Nephron progenitor cell (in vitro differentiated cells): ENCODE results near the gene FMNL3.

Source experiments
- DNase-seq: peaks from one replicate; pipeline ENCODE4 v3.0.0; 2021
- H3K27ac Mint-ChIP-seq: 2 replicates; pipeline ENCODE4 v1.8.0; 2021; ENCODE audit warnings: mild to moderate bottlenecking, moderate library complexity, mixed read lengths
- H3K27me3 Mint-ChIP-seq: 2 replicates; pipeline ENCODE4 v1.8.0; 2021; ENCODE audit warnings: mild to moderate bottlenecking, low read depth, mixed read lengths; ENCODE audit not compliant: poor library complexity
- H3K36me3 Mint-ChIP-seq: 2 replicates; pipeline ENCODE4 v1.8.0; 2021; ENCODE audit warnings: low read depth, mixed read lengths
- H3K4me1 Mint-ChIP-seq: 2 replicates; pipeline ENCODE4 v1.8.0; 2021; ENCODE audit warnings: mixed read lengths
- H3K4me3 Mint-ChIP-seq: 2 replicates; pipeline ENCODE4 v1.8.0; 2021; ENCODE audit warnings: mild to moderate bottlenecking, moderate library complexity, mixed read lengths
- H3K9me3 Mint-ChIP-seq: 2 replicates; pipeline ENCODE4 v1.8.0; 2021; ENCODE audit warnings: mild to moderate bottlenecking, moderate library complexity, mixed read lengths
- TF ChIP-seq, protein P1 (sequence below): fragments of 200-600 bp; sonication (generic); IDR thresholded peaks from 2 replicates; pipeline ENCODE4 v1.5.0; 2021; ENCODE audit warnings: antibody characterized with exemption

Gene FMNL3

DNA sequence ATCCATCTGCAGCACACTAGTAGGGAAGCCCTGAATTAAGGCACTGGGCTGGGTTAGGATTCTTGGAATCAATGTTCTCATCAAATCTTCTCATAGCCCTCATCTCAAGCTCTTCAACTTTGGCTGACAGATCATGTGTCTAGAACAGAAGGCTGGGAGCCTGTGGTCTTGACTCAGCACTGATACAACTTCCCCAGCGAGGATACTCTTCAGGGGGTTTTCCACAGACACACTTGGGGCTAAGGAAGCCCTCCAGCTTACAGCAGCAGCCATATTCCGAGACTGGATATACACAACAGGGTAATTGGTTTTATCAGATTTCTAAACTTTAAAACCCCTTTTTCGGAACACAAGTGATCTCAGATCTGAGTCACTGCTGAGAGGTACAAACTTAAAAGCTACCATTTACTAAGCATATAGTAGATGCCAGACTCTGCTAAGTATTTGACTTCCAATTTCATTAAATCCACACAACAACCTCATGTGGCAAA is 3.5 kb downstream of the FMNL3 start:
- peaks cover 56% of the 10 kb centered on the region for H3K4me1 Mint-ChIP-seq
- peaks cover 14% of the 10 kb centered on the region for H3K36me3 Mint-ChIP-seq
- H3K4me3 Mint-ChIP-seq: no peak overlapping the region
- no peak for DNase-seq
- TF ChIP-seq, protein P1, sequence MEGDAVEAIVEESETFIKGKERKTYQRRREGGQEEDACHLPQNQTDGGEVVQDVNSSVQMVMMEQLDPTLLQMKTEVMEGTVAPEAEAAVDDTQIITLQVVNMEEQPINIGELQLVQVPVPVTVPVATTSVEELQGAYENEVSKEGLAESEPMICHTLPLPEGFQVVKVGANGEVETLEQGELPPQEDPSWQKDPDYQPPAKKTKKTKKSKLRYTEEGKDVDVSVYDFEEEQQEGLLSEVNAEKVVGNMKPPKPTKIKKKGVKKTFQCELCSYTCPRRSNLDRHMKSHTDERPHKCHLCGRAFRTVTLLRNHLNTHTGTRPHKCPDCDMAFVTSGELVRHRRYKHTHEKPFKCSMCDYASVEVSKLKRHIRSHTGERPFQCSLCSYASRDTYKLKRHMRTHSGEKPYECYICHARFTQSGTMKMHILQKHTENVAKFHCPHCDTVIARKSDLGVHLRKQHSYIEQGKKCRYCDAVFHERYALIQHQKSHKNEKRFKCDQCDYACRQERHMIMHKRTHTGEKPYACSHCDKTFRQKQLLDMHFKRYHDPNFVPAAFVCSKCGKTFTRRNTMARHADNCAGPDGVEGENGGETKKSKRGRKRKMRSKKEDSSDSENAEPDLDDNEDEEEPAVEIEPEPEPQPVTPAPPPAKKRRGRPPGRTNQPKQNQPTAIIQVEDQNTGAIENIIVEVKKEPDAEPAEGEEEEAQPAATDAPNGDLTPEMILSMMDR: no peak
- H3K27ac Mint-ChIP-seq: no peak overlapping the region
- H3K9me3 Mint-ChIP-seq: no peaks in the 10 kb centered on the region
- H3K27me3 Mint-ChIP-seq: peaks cover 13% of the 10 kb centered on the region

DNA sequence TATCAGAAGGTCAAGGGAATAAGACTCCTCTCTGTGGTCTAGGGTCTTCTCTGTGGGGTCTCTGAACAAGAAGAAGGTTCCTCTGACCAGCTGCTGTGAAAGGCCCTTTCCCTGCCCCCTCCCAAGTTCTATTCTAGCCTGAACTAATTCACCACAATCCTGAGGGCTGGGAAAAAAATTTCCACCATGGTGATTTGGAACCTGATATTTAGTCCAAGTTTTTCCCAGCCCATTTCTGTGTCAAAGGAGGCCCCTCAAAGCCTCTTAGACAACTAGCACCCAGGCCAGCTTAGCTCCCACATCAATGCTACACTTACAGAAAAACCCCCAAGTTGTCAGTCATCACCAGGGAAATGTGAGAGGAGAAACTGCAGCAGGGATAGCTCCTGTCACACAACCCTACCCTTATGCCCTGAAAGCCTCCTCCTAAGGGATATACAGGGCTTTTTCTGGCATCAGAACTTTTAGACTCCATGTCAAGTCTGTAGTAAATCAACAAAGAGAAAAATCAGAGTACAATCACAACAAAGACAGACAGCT is 4.5 kb downstream of the FMNL3 start:
- Mint-ChIP-seq H3K27ac (peak overlapping the region; percentile 89), H3K9me3 (no peaks in the 10 kb centered on the region), H3K27me3 (peaks cover 6% of the 10 kb centered on the region), H3K4me1 (peaks cover 66% of the 10 kb centered on the region), H3K36me3 (peaks cover 14% of the 10 kb centered on the region), H3K4me3 (peak overlapping the region; percentile 10)
- DNase-seq: no peak
- TF ChIP-seq, protein P1: no peak

DNA sequence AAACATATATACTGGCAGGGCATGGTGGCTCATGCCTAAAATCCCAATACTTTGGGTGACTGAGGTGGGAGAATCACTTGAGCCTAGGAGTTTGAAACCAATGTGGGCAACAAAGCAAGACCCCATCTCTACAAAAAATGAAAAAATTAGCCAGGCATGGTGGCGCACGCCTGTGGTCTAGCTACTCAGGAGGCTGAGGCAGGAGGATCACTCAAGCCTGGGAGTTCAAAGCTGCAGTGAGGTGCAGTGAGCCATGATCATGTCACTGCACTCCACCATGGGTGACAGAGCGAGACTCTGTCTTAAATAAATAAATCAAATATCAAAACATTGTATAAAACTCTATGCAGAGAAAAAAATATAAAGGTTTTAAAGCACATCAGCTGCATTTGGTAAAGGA is 5.2 kb downstream of the FMNL3 start:
- H3K4me3 Mint-ChIP-seq: no peak overlapping the region
- H3K9me3 Mint-ChIP-seq: no peaks in the 10 kb centered on the region
- TF ChIP-seq, protein P1: no peak
- no peak overlapping the region for H3K27ac Mint-ChIP-seq
- peaks cover 66% of the 10 kb centered on the region for H3K4me1 Mint-ChIP-seq
- no peak for DNase-seq
- H3K27me3 Mint-ChIP-seq: peaks cover 3% of the 10 kb centered on the region
- peaks cover 14% of the 10 kb centered on the region for H3K36me3 Mint-ChIP-seq

DNA sequence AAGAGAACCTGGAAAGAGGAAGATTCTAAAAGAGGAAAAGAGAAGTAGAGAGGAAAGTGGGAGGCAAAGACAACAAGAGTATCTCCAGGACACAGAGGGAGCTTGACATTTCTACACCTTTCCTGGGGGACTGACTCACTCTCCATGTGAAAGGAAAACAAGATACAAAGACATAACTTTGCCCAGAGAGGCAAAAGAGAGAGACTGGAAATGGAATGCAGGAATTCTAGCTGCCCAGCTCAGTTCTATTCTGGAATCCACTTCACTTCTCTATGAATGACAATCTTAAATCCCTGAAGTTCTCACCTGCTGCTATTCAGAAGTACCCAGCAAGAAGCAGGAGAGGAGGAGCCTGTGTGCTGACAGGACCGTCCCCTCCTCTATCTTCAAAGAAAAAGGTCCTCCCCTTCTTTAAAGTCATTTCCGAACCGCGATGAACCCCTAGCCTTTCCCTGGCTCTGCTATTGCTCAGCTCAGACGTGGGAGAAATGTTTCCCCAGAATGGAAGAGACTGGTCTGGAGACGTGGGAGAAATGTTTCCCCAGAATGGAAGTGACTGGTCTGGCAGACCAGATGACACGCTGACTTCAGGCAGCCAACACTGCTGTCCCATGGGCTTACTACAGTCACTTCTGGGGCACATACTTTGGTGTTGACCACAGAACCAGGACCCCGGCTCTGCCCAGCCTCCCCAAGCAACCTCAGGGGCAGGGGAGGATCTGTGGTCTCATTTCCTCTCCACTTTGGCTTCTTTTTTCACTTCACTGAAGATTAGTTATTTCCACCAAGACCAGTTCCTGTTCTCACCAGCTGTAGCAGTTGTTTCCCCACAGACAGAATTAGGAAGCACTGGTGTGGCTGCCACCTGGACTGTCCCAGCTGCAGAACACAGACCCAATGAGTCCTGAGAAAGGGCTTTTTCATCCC is 8.3 kb downstream of the FMNL3 start:
- Mint-ChIP-seq H3K27me3 (no peaks in the 10 kb centered on the region), H3K27ac (peak overlapping the region; percentile 84), H3K36me3 (peaks cover 14% of the 10 kb centered on the region), H3K9me3 (no peaks in the 10 kb centered on the region), H3K4me3 (peak overlapping the region; percentile 41), H3K4me1 (peaks cover 54% of the 10 kb centered on the region)
- TF ChIP-seq, protein P1: no peak
- DNase-seq: no peak

DNA sequence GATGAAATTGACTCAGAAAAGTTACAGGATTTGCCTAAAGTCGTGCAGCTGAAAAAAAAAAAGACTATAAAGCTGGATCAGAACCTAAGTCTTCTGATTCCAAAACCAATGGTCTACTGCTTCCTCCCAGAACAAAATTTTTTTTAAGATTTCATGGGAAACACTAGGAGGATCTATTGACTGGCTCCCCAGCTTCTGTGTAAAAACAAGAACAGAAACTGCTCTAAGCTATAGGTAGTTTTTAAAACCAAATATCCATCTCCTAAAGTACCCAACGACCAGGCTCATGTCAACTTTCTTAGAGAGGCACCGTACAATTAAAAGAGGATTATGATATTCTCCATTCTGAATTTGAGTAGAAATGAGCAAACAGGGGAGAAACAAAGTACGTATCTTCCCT is 9.4 kb downstream of the FMNL3 start:
- Mint-ChIP-seq H3K27ac (no peak overlapping the region), H3K9me3 (no peaks in the 10 kb centered on the region), H3K4me3 (no peak overlapping the region), H3K36me3 (peaks cover 18% of the 10 kb centered on the region), H3K27me3 (no peaks in the 10 kb centered on the region), H3K4me1 (peaks cover 46% of the 10 kb centered on the region)
- TF ChIP-seq, protein P1: no peak
- DNase-seq: no peak
